ENCODE data around the gene PTK7.

The PTK7 gene

GRCh38 chr6:43125119-43125518 lies 49.0 kb downstream of the PTK7 start:
- no peaks in the 10 kb centered on the region for H3K4me1 ChIP-seq (ENCODE audit: low read depth, poor library complexity, severe bottlenecking)
- H2AFZ ChIP-seq (ENCODE audit: low read depth): no peak overlapping the region
- H3K36me3 ChIP-seq (ENCODE audit: insufficient read depth): no peaks in the 10 kb centered on the region
- TF ChIP-seq, protein P1, sequence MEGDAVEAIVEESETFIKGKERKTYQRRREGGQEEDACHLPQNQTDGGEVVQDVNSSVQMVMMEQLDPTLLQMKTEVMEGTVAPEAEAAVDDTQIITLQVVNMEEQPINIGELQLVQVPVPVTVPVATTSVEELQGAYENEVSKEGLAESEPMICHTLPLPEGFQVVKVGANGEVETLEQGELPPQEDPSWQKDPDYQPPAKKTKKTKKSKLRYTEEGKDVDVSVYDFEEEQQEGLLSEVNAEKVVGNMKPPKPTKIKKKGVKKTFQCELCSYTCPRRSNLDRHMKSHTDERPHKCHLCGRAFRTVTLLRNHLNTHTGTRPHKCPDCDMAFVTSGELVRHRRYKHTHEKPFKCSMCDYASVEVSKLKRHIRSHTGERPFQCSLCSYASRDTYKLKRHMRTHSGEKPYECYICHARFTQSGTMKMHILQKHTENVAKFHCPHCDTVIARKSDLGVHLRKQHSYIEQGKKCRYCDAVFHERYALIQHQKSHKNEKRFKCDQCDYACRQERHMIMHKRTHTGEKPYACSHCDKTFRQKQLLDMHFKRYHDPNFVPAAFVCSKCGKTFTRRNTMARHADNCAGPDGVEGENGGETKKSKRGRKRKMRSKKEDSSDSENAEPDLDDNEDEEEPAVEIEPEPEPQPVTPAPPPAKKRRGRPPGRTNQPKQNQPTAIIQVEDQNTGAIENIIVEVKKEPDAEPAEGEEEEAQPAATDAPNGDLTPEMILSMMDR (conservative IDR thresholded peaks at IDR 0.05; ENCODE audit: low read depth, low read length): no peak
- H3K79me2 ChIP-seq (ENCODE audit: insufficient read depth, low read depth): no peaks in the 10 kb centered on the region
- no peak overlapping the region for H3K4me3 ChIP-seq (IDR thresholded peaks at IDR 0.05; ENCODE audit: insufficient read depth, low read depth, low read length)
- H4K20me1 ChIP-seq (ENCODE audit: insufficient read depth): no peaks in the 10 kb centered on the region
- H3K4me2 ChIP-seq: no peak overlapping the region
- H3K27ac ChIP-seq: no peak overlapping the region
- H3K27me3 ChIP-seq (ENCODE audit: insufficient read depth, low read depth): no peaks in the 10 kb centered on the region
- H3K9ac ChIP-seq: no peak overlapping the region

DNA sequence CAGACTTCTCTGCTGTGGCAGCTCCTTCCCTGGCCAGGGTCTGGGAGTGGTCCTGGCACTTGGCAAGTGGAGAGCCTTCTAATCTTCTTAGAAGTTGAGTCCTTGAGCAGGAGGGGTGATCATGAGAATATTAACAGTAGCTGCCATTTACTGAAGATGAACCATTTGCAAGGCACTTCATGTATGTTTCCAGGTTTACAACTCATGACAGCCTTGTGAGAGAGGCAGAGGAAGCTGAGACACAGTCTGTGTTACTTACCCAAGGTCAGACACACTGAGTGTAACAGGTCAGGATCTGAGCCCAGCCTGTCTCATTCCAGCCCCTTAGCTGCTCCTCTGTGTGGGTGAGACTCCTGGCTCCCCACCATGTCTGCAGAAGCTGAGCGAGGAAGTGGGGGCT lies 49.4 kb downstream of the PTK7 start:
- H2AFZ ChIP-seq (ENCODE audit: low read depth): no peak overlapping the region
- no peak overlapping the region for H3K4me3 ChIP-seq (IDR thresholded peaks at IDR 0.05; ENCODE audit: insufficient read depth, low read depth, low read length)
- TF ChIP-seq, protein P1 (conservative IDR thresholded peaks at IDR 0.05; ENCODE audit: low read depth, low read length): no peak
- H3K36me3 ChIP-seq (ENCODE audit: insufficient read depth): no peaks in the 10 kb centered on the region
- H3K79me2 ChIP-seq (ENCODE audit: insufficient read depth, low read depth): no peaks in the 10 kb centered on the region
- no peaks in the 10 kb centered on the region for H3K4me1 ChIP-seq (ENCODE audit: low read depth, poor library complexity, severe bottlenecking)
- no peak overlapping the region for H3K27ac ChIP-seq
- no peak overlapping the region for H3K9ac ChIP-seq
- H3K27me3 ChIP-seq (ENCODE audit: insufficient read depth, low read depth): no peaks in the 10 kb centered on the region
- no peaks in the 10 kb centered on the region for H4K20me1 ChIP-seq (ENCODE audit: insufficient read depth)
- no peak overlapping the region for H3K4me2 ChIP-seq

GRCh38 chr6:43127180-43127579 lies 51.1 kb downstream of the PTK7 start:
- Histone ChIP-seq H4K20me1 (ENCODE audit: insufficient read depth) (no peaks in the 10 kb centered on the region), H3K27me3 (ENCODE audit: insufficient read depth, low read depth) (no peaks in the 10 kb centered on the region), H2AFZ (ENCODE audit: low read depth) (no peak overlapping the region; the same call in 1 of the 2 replicates), H3K27ac (no peak overlapping the region), H3K4me2 (no peak overlapping the region), H3K79me2 (ENCODE audit: insufficient read depth, low read depth) (no peaks in the 10 kb centered on the region), H3K4me3 (IDR thresholded peaks at IDR 0.05; ENCODE audit: insufficient read depth, low read depth, low read length) (no peak overlapping the region), H3K4me1 (ENCODE audit: low read depth, poor library complexity, severe bottlenecking) (no peaks in the 10 kb centered on the region), H3K36me3 (ENCODE audit: insufficient read depth) (no peaks in the 10 kb centered on the region), H3K9ac (no peak overlapping the region)
- TF ChIP-seq, protein P1 (conservative IDR thresholded peaks at IDR 0.05; ENCODE audit: low read depth, low read length): no peak

- no peaks in the 10 kb centered on the region for H3K79me2 ChIP-seq (ENCODE audit: insufficient read depth, low read depth)
- H4K20me1 ChIP-seq (ENCODE audit: insufficient read depth): no peaks in the 10 kb centered on the region
- no peaks in the 10 kb centered on the region for H3K27me3 ChIP-seq (ENCODE audit: insufficient read depth, low read depth)
- TF ChIP-seq, protein P1 (conservative IDR thresholded peaks at IDR 0.05; ENCODE audit: low read depth, low read length): no peak
- no peaks in the 10 kb centered on the region for H3K36me3 ChIP-seq (ENCODE audit: insufficient read depth)
- H3K4me3 ChIP-seq (IDR thresholded peaks at IDR 0.05; ENCODE audit: insufficient read depth, low read depth, low read length): no peak overlapping the region
- H3K27ac ChIP-seq: no peak overlapping the region
- H2AFZ ChIP-seq (ENCODE audit: low read depth): no peak overlapping the region
- H3K4me2 ChIP-seq: no peak overlapping the region
- H3K9ac ChIP-seq: no peak overlapping the region
- no peaks in the 10 kb centered on the region for H3K4me1 ChIP-seq (ENCODE audit: low read depth, poor library complexity, severe bottlenecking)
These were observed 51.8 kb downstream of the PTK7 start for GRCh38 chr6:43127877-43128276.
